HepG2 (cell line): Measurements from ENCODE around the gene ENPP7. TPM values are rescaled to one million over a fixed set of nuclear protein-coding genes. Genes with fewer than 3 reads are reported as not detected.
A peak's percentile ranks its signal among the peaks of the same experiment; 100 is the strongest.

ENCODE experiments used
- GPN1 ChIP-seq: sonication (generic); formaldehyde crosslinking; IDR thresholded peaks from 2 replicates; pipeline ENCODE4 v1.5.1; 2020; ENCODE audit warnings: missing genetic modification reagents, borderline replicate concordance
- HBP1 ChIP-seq: IDR thresholded peaks from 2 replicates; pipeline ENCODE4 v1.6.1; 2016; ENCODE audit warnings: low read depth, control low read depth
- HMGXB3 ChIP-seq: sonication (generic); formaldehyde crosslinking; IDR thresholded peaks from 2 replicates; pipeline ENCODE4 v1.4.0; 2020; ENCODE audit warnings: missing genetic modification reagents, borderline replicate concordance
- KLF11 ChIP-seq: IDR thresholded peaks from 2 replicates; pipeline ENCODE4 v1.6.1; 2016; ENCODE audit warnings: missing compliant biosample characterization
- PHF20 ChIP-seq: sonication (generic); formaldehyde crosslinking; IDR thresholded peaks from 2 replicates; pipeline ENCODE4 v1.5.0; 2020; ENCODE audit warnings: mild to moderate bottlenecking, missing genetic modification reagents
- SCMH1 ChIP-seq: sonication (generic); formaldehyde crosslinking; IDR thresholded peaks from 2 replicates; pipeline ENCODE4 v1.9.0; 2021; ENCODE audit warnings: missing genetic modification reagents, mild to moderate bottlenecking, borderline replicate concordance
- SRY ChIP-seq: sonication (generic); formaldehyde crosslinking; IDR thresholded peaks from 2 replicates; pipeline ENCODE4 v1.8.0; 2022; ENCODE audit warnings: mild to moderate bottlenecking, missing genetic modification reagents
- TEAD3 ChIP-seq: optimal IDR thresholded peaks from 2 replicates; pipeline ENCODE3; 2016; ENCODE audit warnings: borderline replicate concordance
- YY1 ChIP-seq: IDR thresholded peaks from 2 replicates; pipeline ENCODE4 v1.6.1; 2011; ENCODE audit warnings: low read length, low read depth, moderate library complexity, mild to moderate bottlenecking; ENCODE audit not compliant: insufficient read depth, insufficient replicate concordance
- ZBTB37 ChIP-seq: sonication (generic); formaldehyde crosslinking; IDR thresholded peaks from 2 replicates; pipeline ENCODE4 v1.4.0; 2020; ENCODE audit warnings: mild to moderate bottlenecking, missing genetic modification reagents
- ZNF101 ChIP-seq: sonication (generic); formaldehyde crosslinking; IDR thresholded peaks from 2 replicates; pipeline ENCODE4 v1.4.0; 2020; ENCODE audit warnings: mild to moderate bottlenecking, low read depth, missing genetic modification reagents, borderline replicate concordance
- ZNF30 ChIP-seq: sonication (generic); formaldehyde crosslinking; IDR thresholded peaks from 2 replicates; pipeline ENCODE4 v1.5.0; 2020; ENCODE audit warnings: mild to moderate bottlenecking, missing genetic modification reagents
- ZNF503 ChIP-seq: sonication (generic); formaldehyde crosslinking; IDR thresholded peaks from 2 replicates; pipeline ENCODE4 v1.4.0; 2020; ENCODE audit warnings: missing genetic modification reagents
- polyA plus RNA-seq, 8 experiments: library from polyadenylated mRNA; depleted of rRNA in 3 of 8; stranded (reverse) in 7 of 8; unstranded in 1 of 8; fragments of >200 nt; fragmentation: Illumina TruSeq in 4 of 8; extraction: Trizol in 4 of 8; gene quantifications; 2 replicates each; pipeline versions ENCODE4 v1.2.1 to v1.2.3, GENCODE V29; 2011 to 2016; ENCODE audit warnings: low read depth in 4 of 8, missing spikeins in 1 of 8, mixed read lengths in 1 of 8; ENCODE audit not compliant: insufficient read depth in 1 of 8
- total RNA-seq, 5 experiments: library from RNA; depleted of rRNA; stranded (reverse); fragments of >200 nt; fragmentation: Illumina TruSeq; extraction: Trizol; gene quantifications; 2 replicates each; pipeline ENCODE4 v1.2.3, GENCODE V29; 2016; ENCODE audit warnings: low read depth in 1 of 5

The ENPP7 gene
- total and polyA plus RNA-seq, 2 of the 13 experiments (the other 11 are each of a cell fraction or from before 2014, with no cell fraction given) = 1.1 to 2.2 TPM

- TF ChIP-seq ZNF503 (CRISPR knock-in tag) (no peak), KLF11 (CRISPR knock-in tag) (no peak), ZBTB37 (CRISPR knock-in tag) (no peak), TEAD3 (CRISPR knock-in tag) (peak; percentile 94), HMGXB3 (no peak), SCMH1 (CRISPR knock-in tag) (no peak), YY1 (no peak), GPN1 (CRISPR knock-in tag) (no peak), HBP1 (CRISPR knock-in tag) (0 out of 2 replicates have a peak, but pooled peaks have one; percentile 4), ZNF30 (CRISPR knock-in tag) (0 out of 2 replicates have a peak, but pooled peaks have one; percentile 7), SRY (CRISPR knock-in tag) (no peak), ZNF101 (CRISPR knock-in tag) (no peak), PHF20 (CRISPR knock-in tag) (no peak)
These were observed at the start of gene ENPP7 (continued) for GRCh38 chr17:79730769-79731483.
